IMR-90 (cell line): ENCODE data around the gene GH1. TPM values are rescaled to one million over a fixed set of nuclear protein-coding genes. Genes with fewer than 3 reads are reported as not detected.
"Not testable (repeated sequence)": the region's sequence is repeated elsewhere in the genome, so short reads cannot be mapped to it uniquely, and the experiment has no call there.

Source experiments
- ATAC-seq: fragments of 200-7000 bp; cut with Tn5 transposase; 2 replicates; pipeline ENCODE4 v1.9.1; 2020; ENCODE audit warnings: low read depth, mild to moderate bottlenecking, moderate library complexity
- BruUV-seq: library from RNA; stranded (reverse); fragments of 400-500 nt; replicated peaks from 2 replicates; lab custom pipeline; 2021; lab: Mats Ljungman, UMichigan
- CTCF ChIA-PET: fragments of 300-600 bp; formaldehyde crosslinking; extraction: SDS; loops from one replicate; lab custom pipeline; 2021; ENCODE audit warnings: antibody characterized with exemption; lab: Yijun Ruan, JAX
- POLR2A ChIA-PET: fragments of 300-600 bp; sonication (Branson Sonifier 250); formaldehyde crosslinking; loops from one replicate; lab custom pipeline; 2022; ENCODE audit warnings: antibody characterized with exemption; ENCODE audit not compliant: unreplicated experiment; lab: Charles Lee
- DNase-seq: peaks from one replicate; pipeline ENCODE4 v3.0.0; 2013
- H2AFZ ChIP-seq: replicated peaks from 2 replicates; pipeline ENCODE3; 2013; ENCODE audit warnings: low read length, mild to moderate bottlenecking; ENCODE audit not compliant: poor library complexity
- H2AK5ac ChIP-seq: 2 replicates; pipeline ENCODE4 v1.6.1; 2013; ENCODE audit warnings: low read depth, low read length, inconsistent platforms
- H2AK9ac ChIP-seq: replicated peaks from 2 replicates; pipeline ENCODE3; 2013; ENCODE audit warnings: mild to moderate bottlenecking, low read depth, low read length, moderate library complexity; ENCODE audit not compliant: poor library complexity
- H2BK120ac ChIP-seq: 2 replicates; pipeline ENCODE4 v1.6.1; 2013; ENCODE audit warnings: low read depth, low read length, inconsistent platforms
- H2BK15ac ChIP-seq: 3 replicates; pipeline ENCODE4 v1.6.1; 2013; ENCODE audit warnings: low read depth, low read length, inconsistent platforms
- H2BK20ac ChIP-seq: 2 replicates; pipeline ENCODE4 v1.6.1; 2013; ENCODE audit warnings: low read depth, mild to moderate bottlenecking, inconsistent platforms, low read length, moderate library complexity
- H2BK5ac ChIP-seq: 2 replicates; pipeline ENCODE4 v1.6.1; 2013; ENCODE audit warnings: mild to moderate bottlenecking, low read depth, low read length, inconsistent platforms; ENCODE audit not compliant: poor library complexity, severe bottlenecking
- H3K14ac ChIP-seq: replicated peaks from 2 replicates; pipeline ENCODE4 v1.6.1; 2013; ENCODE audit warnings: low read depth, low read length, inconsistent platforms
- H3K18ac ChIP-seq: 2 replicates; pipeline ENCODE4 v1.6.1; 2013; ENCODE audit warnings: low read depth, low read length, control low read depth
- H3K23ac ChIP-seq: 2 replicates; pipeline ENCODE4 v1.6.1; 2013; ENCODE audit warnings: low read depth, low read length, inconsistent platforms
- H3K27ac ChIP-seq: 2 replicates; pipeline ENCODE4 v1.5.1; 2013; ENCODE audit warnings: mild to moderate bottlenecking, control low read depth, low read length; ENCODE audit not compliant: insufficient read depth
- H3K27me3 ChIP-seq: 2 replicates; pipeline ENCODE4 v1.6.1; 2013; ENCODE audit warnings: low read length; ENCODE audit not compliant: control insufficient read depth, insufficient read depth
- H3K36me3 ChIP-seq: 2 replicates; pipeline ENCODE4 v1.6.1; 2013; ENCODE audit warnings: low read length, mixed read lengths; ENCODE audit not compliant: control insufficient read depth, insufficient read depth
- H3K4ac ChIP-seq: 2 replicates; pipeline ENCODE4 v1.6.1; 2013; ENCODE audit warnings: low read depth, low read length, inconsistent platforms
- H3K4me1 ChIP-seq: 2 replicates; pipeline ENCODE4 v1.6.1; 2013; ENCODE audit warnings: low read length, mixed read lengths; ENCODE audit not compliant: control insufficient read depth, insufficient read depth
- H3K4me2 ChIP-seq: 2 replicates; pipeline ENCODE4 v1.6.1; 2013; ENCODE audit warnings: low read depth, mild to moderate bottlenecking, control low read depth, low read length, moderate library complexity
- H3K4me3 ChIP-seq: 2 replicates; pipeline ENCODE4 v1.5.1; 2013; ENCODE audit warnings: low read depth, mild to moderate bottlenecking, control low read depth, low read length, moderate library complexity; ENCODE audit not compliant: insufficient read depth
- H3K56ac ChIP-seq: 2 replicates; pipeline ENCODE4 v1.6.1; 2013; ENCODE audit warnings: low read length, inconsistent platforms; ENCODE audit not compliant: insufficient read depth; ENCODE audit errors: extremely low read depth
- H3K79me1 ChIP-seq, 2 experiments: 2 replicates each; pipeline ENCODE4 v1.6.1; 2013; ENCODE audit warnings: low read length in 2 of 2, inconsistent platforms in 1 of 2, low read depth in 1 of 2
- H3K9ac ChIP-seq: 2 replicates; pipeline ENCODE4 v1.6.1; 2013; ENCODE audit warnings: low read depth, low read length, control low read depth
- H3K9me1 ChIP-seq: 2 replicates; pipeline ENCODE4 v1.6.1; 2013; ENCODE audit warnings: low read length, inconsistent platforms; ENCODE audit not compliant: insufficient read depth
- H3K9me3 ChIP-seq: 2 replicates; pipeline ENCODE4 v1.6.1; 2013; ENCODE audit warnings: low read length; ENCODE audit not compliant: control insufficient read depth, insufficient read depth
- H4K20me1 ChIP-seq: 2 replicates; pipeline ENCODE4 v1.6.1; 2013; ENCODE audit warnings: low read length, inconsistent platforms; ENCODE audit not compliant: insufficient read depth
- H4K5ac ChIP-seq: 2 replicates; pipeline ENCODE4 v1.6.1; 2013; ENCODE audit warnings: mild to moderate bottlenecking, low read depth, low read length, control low read depth
- H4K8ac ChIP-seq, 2 experiments: 2 replicates each; pipeline ENCODE4 v1.6.1; 2013; ENCODE audit warnings: low read depth in 2 of 2, low read length in 2 of 2, control low read depth in 1 of 2, inconsistent platforms in 1 of 2
- H4K91ac ChIP-seq: 2 replicates; pipeline ENCODE4 v1.6.1; 2013; ENCODE audit warnings: low read depth, low read length, inconsistent platforms; ENCODE audit not compliant: insufficient read depth
- WGBS, 2 experiments: methylation state at CpG; one replicate each; pipeline versions ENCODE4 v1.1.5 to v1.1.7; 2013; ENCODE audit warnings: missing lambda C conversion rate in 2 of 2; ENCODE audit not compliant: insufficient read length in 1 of 2; ENCODE audit errors: extremely low coverage in 2 of 2; 5-methylcytosine and 5-hydroxymethylcytosine counted together
- dilution Hi-C: fragments of 300-500 bp; cut with HindIII; formaldehyde crosslinking; loops from one replicate; pipeline ENCODE4 v1.14.3; 2018; ENCODE audit warnings: low sequenced_read_pairs; ENCODE audit not compliant: unreplicated experiment
- in situ Hi-C: fragments of 300-500 bp; cut with MboI; formaldehyde crosslinking; loops from 3 replicates; pipeline ENCODE4 v1.14.3; 2019; ENCODE audit warnings: low sequenced_read_pairs, inconsistent platforms, mixed read lengths
- intact Hi-C: fragments of 100-400 bp; cut with micrococcal nuclease; formaldehyde crosslinking; loops from 2 replicates; pipeline ENCODE4 v1.10.0; 2022
- polyA plus RNA-seq, 3 experiments: library from polyadenylated mRNA; depleted of rRNA; stranded (reverse); fragments of >200 nt; gene quantifications; 2 replicates each; pipeline ENCODE4 v1.2.3, GENCODE V29; 2012; ENCODE audit warnings: low replicate concordance in 1 of 3
- total RNA-seq: library from RNA; depleted of rRNA; stranded (reverse); fragments of >200 nt; gene quantifications from 2 replicates; pipeline ENCODE4 v1.2.3, GENCODE V29; 2012
- TF ChIP-seq, protein P1 (sequence below): conservative IDR thresholded peaks from 2 replicates; pipeline ENCODE4 v1.5.1; 2012; ENCODE audit warnings: mild to moderate bottlenecking, low read depth, low read length, improper control_type of control experiment

GH1 gene
- total and polyA plus RNA-seq, 2 of the 4 experiments (the other 2 are of a cell fraction) = not detected

DNA sequence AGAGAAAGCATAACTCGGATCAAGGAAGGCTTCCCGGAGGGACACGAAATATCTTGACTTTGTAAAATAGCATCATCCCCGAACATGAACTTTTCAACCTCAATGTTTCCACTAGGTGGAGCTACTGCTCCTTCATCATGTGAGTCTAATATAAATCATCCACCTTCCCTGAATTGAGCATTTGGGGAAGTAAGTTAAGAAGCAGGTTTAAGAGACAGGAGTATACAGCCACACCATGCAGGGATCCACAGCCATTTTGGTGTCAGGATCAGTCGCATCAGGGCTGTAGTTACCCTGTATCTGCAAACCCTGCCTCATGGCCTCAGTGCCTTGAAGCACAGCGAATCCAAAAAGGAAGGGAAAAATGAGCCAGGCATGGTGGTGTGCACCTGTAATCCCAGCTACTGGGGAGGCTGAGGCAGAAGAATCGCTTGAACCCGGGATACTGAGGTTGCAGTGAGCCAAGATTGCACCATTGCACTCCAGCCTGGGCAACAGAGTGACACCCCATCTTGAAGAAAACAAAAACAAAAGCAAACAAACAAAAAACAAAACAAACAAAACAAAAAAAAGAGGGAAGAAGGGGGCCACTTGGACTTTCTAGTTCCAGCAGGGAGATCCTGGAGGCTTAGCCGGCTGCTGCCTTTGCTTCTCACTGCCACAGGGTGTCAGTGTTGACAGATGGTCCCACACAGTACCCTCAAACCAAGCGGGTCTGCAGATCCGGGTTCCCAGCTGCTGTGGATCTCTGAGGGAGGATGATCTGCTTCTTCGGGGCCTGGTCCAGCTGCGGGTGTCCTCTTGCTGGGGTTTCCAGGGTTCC, 29.4 kb downstream of the GH1 start:
- H2AK5ac ChIP-seq, H3K9me1 ChIP-seq, H4K91ac ChIP-seq, H2AFZ ChIP-seq, H3K14ac ChIP-seq, H3K79me1 ChIP-seq, H3K4me2 ChIP-seq, H4K20me1 ChIP-seq, H4K5ac ChIP-seq, H3K18ac ChIP-seq, dilution Hi-C loops, H3K4me3 ChIP-seq, H2BK120ac ChIP-seq, H2AK9ac ChIP-seq, H3K36me3 ChIP-seq, H2BK5ac ChIP-seq, H3K9ac ChIP-seq, BruUV-seq, H2BK15ac ChIP-seq, H2BK20ac ChIP-seq, H3K4ac ChIP-seq, POLR2A ChIA-PET, intact Hi-C loops, H3K56ac ChIP-seq, H3K27ac ChIP-seq, H3K4me1 ChIP-seq, H3K9me3 ChIP-seq, in situ Hi-C loops, H3K23ac ChIP-seq, H4K8ac ChIP-seq: not testable (repeated sequence)
- H3K27me3 ChIP-seq = peaks cover 20% of the 10 kb centered on the region
- ATAC-seq (peak; percentile 90), DNase-seq (peak; percentile 4)
- WGBS, 2 experiments = no CpG with 5 or more reads among the region's 13 CpGs
- TF ChIP-seq, protein P1, sequence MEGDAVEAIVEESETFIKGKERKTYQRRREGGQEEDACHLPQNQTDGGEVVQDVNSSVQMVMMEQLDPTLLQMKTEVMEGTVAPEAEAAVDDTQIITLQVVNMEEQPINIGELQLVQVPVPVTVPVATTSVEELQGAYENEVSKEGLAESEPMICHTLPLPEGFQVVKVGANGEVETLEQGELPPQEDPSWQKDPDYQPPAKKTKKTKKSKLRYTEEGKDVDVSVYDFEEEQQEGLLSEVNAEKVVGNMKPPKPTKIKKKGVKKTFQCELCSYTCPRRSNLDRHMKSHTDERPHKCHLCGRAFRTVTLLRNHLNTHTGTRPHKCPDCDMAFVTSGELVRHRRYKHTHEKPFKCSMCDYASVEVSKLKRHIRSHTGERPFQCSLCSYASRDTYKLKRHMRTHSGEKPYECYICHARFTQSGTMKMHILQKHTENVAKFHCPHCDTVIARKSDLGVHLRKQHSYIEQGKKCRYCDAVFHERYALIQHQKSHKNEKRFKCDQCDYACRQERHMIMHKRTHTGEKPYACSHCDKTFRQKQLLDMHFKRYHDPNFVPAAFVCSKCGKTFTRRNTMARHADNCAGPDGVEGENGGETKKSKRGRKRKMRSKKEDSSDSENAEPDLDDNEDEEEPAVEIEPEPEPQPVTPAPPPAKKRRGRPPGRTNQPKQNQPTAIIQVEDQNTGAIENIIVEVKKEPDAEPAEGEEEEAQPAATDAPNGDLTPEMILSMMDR = peak; percentile 37
- CTCF ChIA-PET = interaction anchor here (0.6 to 0.7 kb wide), 2 partner anchors 23 to 32 kb away, joined by 3 to 6 read pairs; no protein-coding TSS in a partner anchor

DNA sequence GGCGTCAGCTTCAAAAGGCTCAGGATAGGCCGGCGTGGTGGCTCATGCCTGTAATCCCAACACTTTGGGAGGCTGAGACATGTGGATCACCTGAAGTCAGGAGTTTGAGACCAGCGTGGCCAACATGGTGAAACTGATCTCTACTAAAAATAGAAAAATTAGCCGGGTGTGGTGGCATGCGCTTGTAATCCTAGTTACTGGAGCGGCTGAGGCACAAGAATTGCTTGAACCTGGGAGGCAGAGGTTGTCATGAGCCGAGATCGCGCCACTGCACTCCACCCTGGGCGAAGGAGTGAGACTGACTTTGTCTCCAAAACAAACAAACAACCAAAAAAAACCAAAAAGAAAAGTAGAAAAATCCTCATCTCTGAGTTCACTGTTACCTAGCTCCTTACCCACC, 33.5 kb downstream of the GH1 start:
- POLR2A ChIA-PET, BruUV-seq, in situ Hi-C loops, H4K8ac ChIP-seq, CTCF ChIA-PET, H3K36me3 ChIP-seq, H3K4me1 ChIP-seq, H2BK120ac ChIP-seq, H2BK15ac ChIP-seq, H3K79me1 ChIP-seq, dilution Hi-C loops, H2AFZ ChIP-seq, H3K4ac ChIP-seq, H4K20me1 ChIP-seq, H3K9me3 ChIP-seq, H3K4me2 ChIP-seq, H3K14ac ChIP-seq, intact Hi-C loops, H2AK5ac ChIP-seq, H3K4me3 ChIP-seq, H3K9ac ChIP-seq, H4K5ac ChIP-seq, H2BK20ac ChIP-seq, H3K18ac ChIP-seq, H3K23ac ChIP-seq, H3K56ac ChIP-seq, DNase-seq, H3K27ac ChIP-seq, H2BK5ac ChIP-seq, H2AK9ac ChIP-seq, H3K9me1 ChIP-seq, H4K91ac ChIP-seq, ATAC-seq: not testable (repeated sequence)
- WGBS, 2 experiments = 92% methylated on average over 2 of the region's 11 CpGs; no CpG with 5 or more reads in 1 of the 2 experiments
- peaks cover 18% of the 10 kb centered on the region for H3K27me3 ChIP-seq
